Fibroblast of villous mesenchyme (primary cell): ENCODE results near the gene MYL12A. TPM values are rescaled to one million over a fixed set of nuclear protein-coding genes. Genes with fewer than 3 reads are reported as not detected.

Experiments used
- DNase-seq: peaks from one replicate; pipeline ENCODE4 v3.0.0-alpha.2; 2010; ENCODE audit warnings: low read depth
- H3K4me3 ChIP-seq: 2 replicates; pipeline ENCODE4 v1.5.1; 2011; ENCODE audit warnings: low read depth, mild to moderate bottlenecking, low read length
- CTCF ChIP-seq: IDR thresholded peaks from 2 replicates; pipeline ENCODE4 v1.5.1; 2012; ENCODE audit warnings: low read depth, mild to moderate bottlenecking, low read length; ENCODE audit not compliant: insufficient read depth
- total RNA-seq: library from RNA; depleted of rRNA; stranded (reverse); fragments of >200 nt; gene quantifications from 2 replicates; pipeline ENCODE4 v1.2.3, GENCODE V29; 2012

The MYL12A gene
- total RNA-seq, 1 donor, result 1,222 TPM

- DNase-seq, result no peak
- TF ChIP-seq CTCF, result no peak
- H3K4me3 ChIP-seq, result no peak overlapping the region
These were observed 35.8 kb downstream of the MYL12A start for GRCh38 chr18:3283253-3283863.

GRCh38 chr18:3283908-3284307, 36.3 kb downstream of the MYL12A start:
- TF ChIP-seq CTCF, result no peak
- no peak overlapping the region for H3K4me3 ChIP-seq
- no peak for DNase-seq

GRCh38 chr18:3284501-3284900, 36.9 kb downstream of the MYL12A start:
- no peak for TF ChIP-seq CTCF
- H3K4me3 ChIP-seq, result no peak overlapping the region
- no peak for DNase-seq

- TF ChIP-seq CTCF, result no peak
- DNase-seq, result no peak
- no peak overlapping the region for H3K4me3 ChIP-seq
These were observed 38.6 kb downstream of the MYL12A start for GRCh38 chr18:3286159-3286558.

GRCh38 chr18:3293196-3293951, 45.8 kb downstream of the MYL12A start:
- no peak for TF ChIP-seq CTCF
- no peak overlapping the region for H3K4me3 ChIP-seq
- DNase-seq, result no peak

- TF ChIP-seq CTCF, result no peak
- H3K4me3 ChIP-seq, result no peak overlapping the region
- DNase-seq, result no peak
These were observed 47.0 kb downstream of the MYL12A start for GRCh38 chr18:3294435-3295080.
